Astrocyte of the spinal cord (primary cell): ENCODE results near the gene SPEG.
A peak's percentile ranks its signal among the peaks of the same experiment; 100 is the strongest.

ENCODE experiments used
- DNase-seq: peaks from one replicate; pipeline ENCODE4 v3.0.0; 2011; ENCODE audit warnings: low read depth, low spot score
- H3K4me3 ChIP-seq: 2 replicates; pipeline ENCODE4 v1.5.1; 2011; ENCODE audit warnings: low read depth, mild to moderate bottlenecking, low read length, moderate library complexity
- in situ Hi-C: cut with HindIII; loops from 2 replicates; pipeline ENCODE4 v1.10.0; 2017; ENCODE audit warnings: low sequenced_read_pairs
- TF ChIP-seq, protein P1 (sequence below): IDR thresholded peaks from 2 replicates; pipeline ENCODE4 v1.5.1; 2012; ENCODE audit warnings: low read depth, mild to moderate bottlenecking, low read length, inconsistent platforms

Gene SPEG

GRCh38 chr2:219434718-219435525 is at the start of gene SPEG:
Gene SPEG, plus strand, starts transcription at chr2:219434843. Its CDS starts 135 bp downstream, at chr2:219434978.
- TF ChIP-seq, protein P1, sequence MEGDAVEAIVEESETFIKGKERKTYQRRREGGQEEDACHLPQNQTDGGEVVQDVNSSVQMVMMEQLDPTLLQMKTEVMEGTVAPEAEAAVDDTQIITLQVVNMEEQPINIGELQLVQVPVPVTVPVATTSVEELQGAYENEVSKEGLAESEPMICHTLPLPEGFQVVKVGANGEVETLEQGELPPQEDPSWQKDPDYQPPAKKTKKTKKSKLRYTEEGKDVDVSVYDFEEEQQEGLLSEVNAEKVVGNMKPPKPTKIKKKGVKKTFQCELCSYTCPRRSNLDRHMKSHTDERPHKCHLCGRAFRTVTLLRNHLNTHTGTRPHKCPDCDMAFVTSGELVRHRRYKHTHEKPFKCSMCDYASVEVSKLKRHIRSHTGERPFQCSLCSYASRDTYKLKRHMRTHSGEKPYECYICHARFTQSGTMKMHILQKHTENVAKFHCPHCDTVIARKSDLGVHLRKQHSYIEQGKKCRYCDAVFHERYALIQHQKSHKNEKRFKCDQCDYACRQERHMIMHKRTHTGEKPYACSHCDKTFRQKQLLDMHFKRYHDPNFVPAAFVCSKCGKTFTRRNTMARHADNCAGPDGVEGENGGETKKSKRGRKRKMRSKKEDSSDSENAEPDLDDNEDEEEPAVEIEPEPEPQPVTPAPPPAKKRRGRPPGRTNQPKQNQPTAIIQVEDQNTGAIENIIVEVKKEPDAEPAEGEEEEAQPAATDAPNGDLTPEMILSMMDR = no peak
- in situ Hi-C loops = no loop called here
- DNase-seq = no peak
- H3K4me3 ChIP-seq = no peak within 1 kb of the TSS

DNA sequence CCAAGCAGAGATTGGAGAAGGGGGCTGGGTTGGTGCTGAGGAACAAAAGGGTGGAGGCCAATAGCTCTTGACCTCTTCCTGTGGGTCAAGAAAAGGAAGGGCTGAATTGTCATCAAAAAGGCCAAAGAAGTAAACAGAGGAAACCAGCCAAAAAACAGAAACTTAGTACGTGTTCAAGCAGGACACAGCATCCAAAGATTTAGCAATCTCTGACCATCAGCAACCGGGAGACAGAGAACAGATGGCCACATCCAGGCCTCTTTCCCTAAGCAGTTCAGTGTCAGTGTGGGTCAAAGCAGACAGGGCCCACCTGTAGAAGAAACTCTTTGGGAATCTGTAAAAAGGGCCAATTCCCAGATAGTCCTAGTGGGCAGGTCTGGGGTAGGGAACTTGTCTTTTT is 49.8 kb upstream of the SPEG start:
- in situ Hi-C loops = no loop called here

GRCh38 chr2:219385958-219386520 is 48.6 kb upstream of the SPEG start:
- in situ Hi-C loops = no loop called here
- TF ChIP-seq, protein P1 = no peak
- H3K4me3 ChIP-seq = no peak overlapping the region
- no peak for DNase-seq

More for the DNA sequence above, 49.8 kb upstream of the SPEG start:
- TF ChIP-seq, protein P1 = no peak
- no peak for DNase-seq
- H3K4me3 ChIP-seq = no peak overlapping the region

DNA sequence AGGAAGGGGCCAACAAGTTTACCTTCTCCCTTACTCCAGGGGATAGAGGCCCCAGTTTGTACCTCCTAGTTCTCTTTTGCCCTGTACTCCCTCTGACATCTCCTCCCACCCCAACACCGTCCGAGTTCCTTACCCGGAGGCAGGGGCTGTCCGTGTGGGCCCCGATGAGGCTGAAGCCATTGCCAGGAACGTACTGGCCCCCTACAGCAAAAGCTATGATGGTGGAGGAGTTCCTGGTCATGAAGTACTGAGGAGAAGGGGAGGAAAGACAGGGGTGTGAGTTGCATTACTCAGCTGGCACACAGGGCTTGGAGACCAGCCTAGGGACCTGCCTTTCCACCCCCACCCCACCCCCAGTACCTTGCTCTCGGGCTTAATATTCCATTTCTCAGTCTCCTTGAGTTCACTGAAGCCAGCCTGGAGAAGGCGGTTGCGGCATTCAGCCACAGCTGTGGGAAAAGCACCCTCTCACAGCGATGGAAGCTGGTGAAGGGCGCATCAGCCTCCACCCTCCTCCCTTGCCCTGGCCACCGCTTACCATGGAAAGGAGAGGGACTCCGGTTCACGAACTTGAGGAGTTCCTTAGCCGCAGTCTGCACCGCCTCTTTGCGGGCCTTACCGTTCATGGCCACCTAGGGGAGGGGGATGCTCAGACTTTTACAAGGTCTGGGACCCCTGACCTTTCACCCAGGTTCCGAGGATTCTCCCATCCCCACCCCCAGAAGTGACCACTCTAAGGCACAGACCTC is 47.9 kb upstream of the SPEG start:
- H3K4me3 ChIP-seq = peak overlapping the region; percentile 85
- no peak for DNase-seq
- in situ Hi-C loops = no loop called here
- TF ChIP-seq, protein P1 = no peak

DNA sequence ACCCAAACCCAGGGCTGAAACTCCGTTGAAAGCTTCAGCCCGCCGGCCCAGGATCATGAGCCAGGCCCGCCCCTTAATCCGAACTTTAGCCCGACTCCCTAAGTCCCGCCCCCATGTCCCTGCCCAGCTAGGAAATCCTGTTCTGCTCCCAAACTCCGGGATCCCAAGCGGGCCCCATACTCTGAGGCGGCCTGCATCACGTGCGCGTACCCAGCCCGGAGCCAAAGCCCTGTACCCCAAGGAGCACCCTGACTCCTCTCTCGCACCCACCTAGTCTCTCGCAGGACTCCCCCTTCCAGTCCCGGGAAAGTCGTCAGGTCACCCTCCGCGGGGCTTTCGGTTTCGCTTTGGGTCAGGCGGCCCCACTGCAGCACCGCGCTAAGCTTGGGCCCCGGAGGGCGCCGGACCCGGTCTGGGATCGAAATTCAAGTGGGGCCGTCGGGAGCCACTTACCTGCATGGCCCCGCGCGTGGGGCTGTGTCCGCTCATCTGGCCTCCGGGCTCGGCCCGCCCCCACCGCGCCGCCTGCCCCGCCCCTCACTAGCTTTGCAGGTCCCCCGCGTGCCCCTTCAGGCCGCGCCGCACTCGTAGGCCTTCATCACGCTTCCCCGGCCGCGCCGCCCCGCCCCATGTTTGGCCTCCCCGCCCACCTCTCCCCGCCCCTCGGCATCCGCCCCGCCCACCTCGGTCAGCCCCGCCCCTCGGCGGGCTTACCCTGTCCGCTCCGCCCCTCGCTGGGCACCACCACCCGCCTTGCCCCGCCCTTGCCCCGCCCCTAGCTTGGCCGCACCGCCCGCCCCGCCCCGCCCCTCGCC is 47.1 kb upstream of the SPEG start, which contains the start of gene DNPEP:
Gene DNPEP (minus strand): TSS at position 607 of the 815 bp plus-strand sequence. CDS start 118 bp downstream, at position 489.
- TF ChIP-seq, protein P1 = no peak
- peak; percentile 91 for DNase-seq
- peak within 1 kb of the TSS; percentile 85 for H3K4me3 ChIP-seq
- in situ Hi-C loops = no loop called here
